Gastrocnemius medialis (tissue), 4 donors: ENCODE results near the gene KRTAP12-4. TPM values are rescaled to one million over a fixed set of nuclear protein-coding genes. Genes with fewer than 3 reads are reported as not detected.
"Not testable (repeated sequence)": the region's sequence is repeated elsewhere in the genome, so short reads cannot be mapped to it uniquely, and the experiment has no call there.

Experiments used
- ATAC-seq, 2 donors: fragments of 150-250 bp; one replicate each; pipeline ENCODE4 v1.9.1; 2016
- DNase-seq, 2 donors: peaks; one replicate each; pipeline ENCODE4 v3.0.0-alpha.2; 2019
- H3K27ac ChIP-seq, 4 donors: fragments of 200-600 bp; sonication (generic); 1 replicate in 1 of 4; 2 replicates in 3 of 4; pipeline ENCODE4 v1.5.1; 2016 to 2018; ENCODE audit warnings: mild to moderate bottlenecking in 2 of 4, moderate library complexity in 1 of 4
- H3K27me3 ChIP-seq, 3 donors: fragments of 200-600 bp; sonication (generic) in 2 of 3; 1 replicate in 1 of 3; 2 replicates in 2 of 3; pipeline versions ENCODE4 v1.5.1 to v1.6.0; 2016 to 2019; ENCODE audit warnings: mild to moderate bottlenecking in 1 of 3, moderate library complexity in 1 of 3
- H3K36me3 ChIP-seq, 2 donors: fragments of 200-600 bp; sonication (generic) in 1 of 2; one replicate each; pipeline ENCODE4 v1.5.1; 2017 to 2018
- H3K4me1 ChIP-seq, 2 donors: fragments of 200-600 bp; sonication (generic) in 1 of 2; one replicate each; pipeline ENCODE4 v1.5.1; 2016 to 2017; ENCODE audit warnings: mild to moderate bottlenecking in 2 of 2
- H3K4me3 ChIP-seq, 4 donors: fragments of 200-600 bp; sonication (generic) in 3 of 4; 1 replicate in 1 of 4; 2 replicates in 3 of 4; pipeline ENCODE4 v1.5.1; 2016 to 2019; ENCODE audit warnings: mild to moderate bottlenecking in 2 of 4
- H3K9me3 ChIP-seq, 3 donors: fragments of 200-600 bp; sonication (generic) in 2 of 3; 1 replicate in 1 of 3; 2 replicates in 2 of 3; pipeline ENCODE4 v1.5.1; 2016 to 2019
- CTCF ChIP-seq, 5 experiments: fragments of 450-650 bp in 3 of 5; fragments of 200-600 bp in 2 of 5; sonication (generic) in 2 of 5; IDR thresholded peaks in 4 of 5; conservative IDR thresholded peaks in 1 of 5; 1 replicate in 4 of 5; 2 replicates in 1 of 5; pipeline ENCODE4 v1.5.1; 2016 to 2019; ENCODE audit warnings: antibody characterized with exemption in 5 of 5, mild to moderate bottlenecking in 3 of 5, moderate library complexity in 3 of 5
- POLR2A ChIP-seq, 2 donors: fragments of 450-650 bp; IDR thresholded peaks; one replicate each; pipeline ENCODE4 v1.6.1; 2017; ENCODE audit warnings: antibody characterized with exemption in 2 of 2, mild to moderate bottlenecking in 2 of 2, moderate library complexity in 2 of 2
- in situ Hi-C, 4 donors: fragments of 200-750 bp; cut with MboI; loops; one replicate each; pipeline versions ENCODE4 v1.15.0 to v1.8.0; 2017; ENCODE audit warnings: low sequenced_read_pairs in 4 of 4
- intact Hi-C: fragments of 100-400 bp; cut with DNase I; formaldehyde crosslinking; loops from one replicate; pipeline ENCODE4 v1.15.1; 2023; ENCODE audit warnings: low total_unique reads
- total RNA-seq, 4 donors: library from RNA; depleted of rRNA; stranded (reverse); fragments of >200 nt; gene quantifications; one replicate each; pipeline versions ENCODE4 v1.1.0 to v1.2.3, GENCODE V29; 2016

Gene KRTAP12-4
- total RNA-seq, 4 donors from 2014 or later, result not detected

GRCh38 chr21:44644878-44645277 is 9.6 kb downstream of the KRTAP12-4 start:
- Histone ChIP-seq H3K27me3 (peaks cover 12 to 20% (median 16%) of the 10 kb centered on the region in 3 donors), H3K4me1 (no peaks in the 10 kb centered on the region), H3K27ac (no peak overlapping the region), H3K9me3 (no peaks in the 10 kb centered on the region), H3K4me3 (no peak overlapping the region), H3K36me3 (no peaks in the 10 kb centered on the region)
- no peak for ATAC-seq
- intact Hi-C loops (no loop called here), in situ Hi-C loops (no loop called here)
- no peak for DNase-seq
- TF ChIP-seq CTCF (IDR thresholded peaks at IDR 0.05 in 4 of 5, conservative IDR thresholded peaks at IDR 0.05 in 1 of 5) (no peak), POLR2A (IDR thresholded peaks at IDR 0.05) (no peak)

GRCh38 chr21:44643741-44644310 is 10.6 kb downstream of the KRTAP12-4 start:
- DNase-seq (no peak), ATAC-seq (no peak)
- in situ Hi-C loops, result no loop called here
- H3K36me3 ChIP-seq, result no peaks in the 10 kb centered on the region
- intact Hi-C loops, result no loop called here
- no peaks in the 10 kb centered on the region for H3K4me1 ChIP-seq
- no peak overlapping the region for H3K27ac ChIP-seq
- TF ChIP-seq POLR2A (IDR thresholded peaks at IDR 0.05) (no peak), CTCF (IDR thresholded peaks at IDR 0.05 in 4 of 5, conservative IDR thresholded peaks at IDR 0.05 in 1 of 5) (no peak)
- peaks cover 16 to 17% (median 17%) of the 10 kb centered on the region in 3 donors for H3K27me3 ChIP-seq
- no peak overlapping the region for H3K4me3 ChIP-seq
- H3K9me3 ChIP-seq, result no peaks in the 10 kb centered on the region

GRCh38 chr21:44640761-44641160 is 13.7 kb downstream of the KRTAP12-4 start:
- intact Hi-C loops, result no loop called here
- Histone ChIP-seq H3K36me3 (no peaks in the 10 kb centered on the region), H3K27ac (no peak overlapping the region), H3K27me3 (peaks cover 9 to 11% (median 9%) of the 10 kb centered on the region in 3 donors), H3K9me3 (no peaks in the 10 kb centered on the region), H3K4me1 (no peaks in the 10 kb centered on the region), H3K4me3 (no peak overlapping the region)
- in situ Hi-C loops, result no loop called here
- TF ChIP-seq POLR2A (IDR thresholded peaks at IDR 0.05) (no peak), CTCF (IDR thresholded peaks at IDR 0.05 in 4 of 5, conservative IDR thresholded peaks at IDR 0.05 in 1 of 5) (no peak)
- ATAC-seq (no peak), DNase-seq (no peak)

GRCh38 chr21:44639331-44639655 is 15.2 kb downstream of the KRTAP12-4 start:
- H3K36me3 ChIP-seq, result no peaks in the 10 kb centered on the region
- ATAC-seq, result no peak
- H3K27ac ChIP-seq, result no peak overlapping the region
- in situ Hi-C loops (no loop called here), intact Hi-C loops (no loop called here)
- H3K9me3 ChIP-seq, result no peaks in the 10 kb centered on the region
- H3K4me3 ChIP-seq, result no peak overlapping the region
- no peak for DNase-seq
- peaks cover 9% of the 10 kb centered on the region in 3 donors for H3K27me3 ChIP-seq
- H3K4me1 ChIP-seq, result no peaks in the 10 kb centered on the region
- no peak for TF ChIP-seq CTCF (IDR thresholded peaks at IDR 0.05 in 4 of 5, conservative IDR thresholded peaks at IDR 0.05 in 1 of 5)
- TF ChIP-seq POLR2A (IDR thresholded peaks at IDR 0.05), result no peak

- intact Hi-C loops, H3K36me3 ChIP-seq, in situ Hi-C loops, ATAC-seq, H3K27ac ChIP-seq, H3K27me3 ChIP-seq, H3K9me3 ChIP-seq, DNase-seq, H3K4me3 ChIP-seq, H3K4me1 ChIP-seq: not testable (repeated sequence)
Measured at GRCh38 chr21:44638506-44639330, 15.7 kb downstream of the KRTAP12-4 start.

GRCh38 chr21:44637851-44638348 is 16.6 kb downstream of the KRTAP12-4 start:
- H3K36me3 ChIP-seq, H3K27ac ChIP-seq, ATAC-seq, intact Hi-C loops, H3K27me3 ChIP-seq, H3K4me1 ChIP-seq, H3K4me3 ChIP-seq, in situ Hi-C loops, DNase-seq, H3K9me3 ChIP-seq: not testable (repeated sequence)
